Muscle of arm (tissue), 14 donors: ENCODE results near the gene POLR1G. TPM values are rescaled to one million over a fixed set of nuclear protein-coding genes. Genes with fewer than 3 reads are reported as not detected.
A peak's percentile ranks its signal among the peaks of the same experiment; 100 is the strongest.

Source experiments
- DNase-seq: peaks from one replicate; pipeline ENCODE4 v3.0.0-alpha.2; 2013
- long read RNA-seq, 11 donors: transcript quantifications; one replicate each; lab custom pipeline, GENCODE V29; 2026
- polyA plus RNA-seq, 12 donors: library from polyadenylated mRNA; unstranded; fragments of 120-200 nt; gene quantifications; one replicate each; pipeline ENCODE4 v1.2.1, GENCODE V29; 2013; ENCODE audit not compliant: insufficient read length in 12 of 12

The POLR1G gene, protein sequence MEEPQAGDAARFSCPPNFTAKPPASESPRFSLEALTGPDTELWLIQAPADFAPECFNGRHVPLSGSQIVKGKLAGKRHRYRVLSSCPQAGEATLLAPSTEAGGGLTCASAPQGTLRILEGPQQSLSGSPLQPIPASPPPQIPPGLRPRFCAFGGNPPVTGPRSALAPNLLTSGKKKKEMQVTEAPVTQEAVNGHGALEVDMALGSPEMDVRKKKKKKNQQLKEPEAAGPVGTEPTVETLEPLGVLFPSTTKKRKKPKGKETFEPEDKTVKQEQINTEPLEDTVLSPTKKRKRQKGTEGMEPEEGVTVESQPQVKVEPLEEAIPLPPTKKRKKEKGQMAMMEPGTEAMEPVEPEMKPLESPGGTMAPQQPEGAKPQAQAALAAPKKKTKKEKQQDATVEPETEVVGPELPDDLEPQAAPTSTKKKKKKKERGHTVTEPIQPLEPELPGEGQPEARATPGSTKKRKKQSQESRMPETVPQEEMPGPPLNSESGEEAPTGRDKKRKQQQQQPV
- 10 to 100 TPM in 1 of 12 donors, 1 to 10 TPM in 10, not detected in 1; 2.9 to 22.4 (median 3.8) TPM for polyA plus RNA-seq
- long read RNA-seq, donor 1, partial matches to known transcripts, result 0 of 4 reads
- long read RNA-seq, donor 1, other reads (novel, unspliced or antisense), result 0 of 4 reads
- long read RNA-seq, donor 2, partial matches to known transcripts, result 0 of 4 reads
- long read RNA-seq, donor 2, other reads (novel, unspliced or antisense), result 0 of 4 reads
- long read RNA-seq, donor 3, partial matches to known transcripts, result 28 of 57 reads
- long read RNA-seq, donor 3, other reads (novel, unspliced or antisense), result 28 of 57 reads
- long read RNA-seq, donor 4, result 0 reads
- long read RNA-seq, donor 5, partial matches to known transcripts, result 0 of 7 reads
- long read RNA-seq, donor 5, other reads (novel, unspliced or antisense), result 0 of 7 reads
- long read RNA-seq, donor 6, partial matches to known transcripts, result 0 of 1 reads
- long read RNA-seq, donor 6, other reads (novel, unspliced or antisense), result 0 of 1 reads
- long read RNA-seq, donor 7, partial matches to known transcripts, result 0 of 1 reads
- long read RNA-seq, donor 7, other reads (novel, unspliced or antisense), result 0 of 1 reads
- long read RNA-seq, donor 8, partial matches to known transcripts, result 0 of 6 reads
- long read RNA-seq, donor 8, other reads (novel, unspliced or antisense), result 0 of 6 reads
- long read RNA-seq, donor 9, partial matches to known transcripts, result 0 of 3 reads
- long read RNA-seq, donor 9, other reads (novel, unspliced or antisense), result 0 of 3 reads
- long read RNA-seq, donor 10, partial matches to known transcripts, result 49 of 81 reads
- long read RNA-seq, donor 10, other reads (novel, unspliced or antisense), result 27 of 81 reads
- long read RNA-seq, donor 11, transcript CD3EAP-201 (3 exons, 3,286 nt), result major isoform, 5 of 6 reads
- long read RNA-seq, donor 11, partial matches to known transcripts, result 0 of 6 reads
- long read RNA-seq, donor 11, other reads (novel, unspliced or antisense), result 0 of 6 reads

DNA sequence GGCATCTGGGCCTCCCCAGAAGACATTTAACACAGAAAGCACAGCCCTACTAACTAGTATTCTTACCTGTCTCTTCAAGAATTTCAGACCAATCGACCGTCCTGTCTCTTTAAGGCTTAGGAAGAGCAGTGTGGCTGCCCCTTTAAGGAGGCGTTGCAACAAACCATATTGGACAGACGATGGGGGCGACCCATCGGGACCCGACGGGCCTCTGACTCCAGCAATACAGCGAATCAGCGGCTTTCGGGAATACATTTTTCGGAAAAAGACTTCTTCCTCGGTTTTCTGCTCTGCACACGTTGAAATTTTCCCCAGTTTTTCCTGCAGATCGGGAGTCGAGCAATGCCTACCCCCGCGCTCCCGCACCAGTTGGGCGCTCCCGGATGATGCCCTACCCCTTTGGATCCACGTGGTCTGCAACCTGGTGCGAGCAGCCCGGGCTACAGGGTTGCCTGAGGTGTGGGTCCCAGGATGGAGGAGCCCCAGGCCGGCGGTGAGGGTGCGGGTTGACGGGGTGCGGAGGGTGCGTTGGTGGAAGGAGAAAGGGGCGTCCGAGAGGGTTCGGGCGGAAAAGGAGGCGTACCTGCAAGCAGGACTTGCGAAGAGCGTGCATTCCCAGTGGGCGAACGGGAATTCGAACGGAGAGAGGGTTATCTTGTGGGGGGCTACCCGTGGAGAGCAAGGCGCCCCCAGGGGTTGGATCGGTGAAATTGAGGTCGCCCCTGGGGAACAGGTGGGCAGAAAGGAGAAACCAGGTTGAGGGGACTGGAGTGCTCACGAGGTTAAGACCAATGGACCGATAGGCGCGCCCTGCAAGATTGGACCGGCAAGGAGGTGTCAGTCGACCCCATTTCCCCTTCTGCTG lies at the start of gene POLR1G:
Gene POLR1G, plus strand, starts transcription at position 419 of the 865 bp plus-strand sequence. Its CDS starts 53 bp downstream, at position 472.
- DNase-seq, result peak; percentile 85

DNA sequence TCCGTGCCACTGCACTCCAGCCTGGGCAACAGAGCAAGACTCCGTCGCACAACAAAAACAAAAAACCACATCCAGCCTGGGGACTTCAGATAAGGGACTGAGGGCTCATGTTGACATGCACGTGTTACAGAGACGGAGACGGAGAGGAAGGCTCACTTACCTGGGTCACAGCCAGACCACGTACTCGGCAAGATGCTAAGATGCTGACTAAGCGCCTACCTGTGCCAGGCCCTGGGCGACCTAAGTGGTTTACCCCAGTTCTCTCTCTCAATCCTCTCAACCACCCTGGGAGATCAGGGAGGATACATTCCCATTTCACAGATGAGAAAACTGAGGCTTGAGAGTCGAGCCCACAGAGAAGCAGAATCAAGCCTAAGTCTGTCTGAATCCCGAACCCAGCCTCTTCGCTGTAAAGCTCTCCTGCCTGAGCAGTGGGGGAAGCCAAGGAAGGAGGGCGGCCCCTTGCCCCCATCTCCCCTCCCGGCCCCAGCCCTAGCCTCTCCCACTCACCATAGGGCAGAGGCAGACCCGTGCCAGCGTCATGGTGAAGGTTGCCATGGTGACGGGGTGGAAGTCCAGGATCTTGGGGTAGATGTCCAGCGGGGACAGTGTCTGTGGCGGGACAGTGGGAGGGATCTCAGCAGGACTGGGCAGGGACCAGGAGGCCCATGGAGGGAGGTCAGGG lies 49.5 kb upstream of the POLR1G start:
- DNase-seq, result no peak

DNA sequence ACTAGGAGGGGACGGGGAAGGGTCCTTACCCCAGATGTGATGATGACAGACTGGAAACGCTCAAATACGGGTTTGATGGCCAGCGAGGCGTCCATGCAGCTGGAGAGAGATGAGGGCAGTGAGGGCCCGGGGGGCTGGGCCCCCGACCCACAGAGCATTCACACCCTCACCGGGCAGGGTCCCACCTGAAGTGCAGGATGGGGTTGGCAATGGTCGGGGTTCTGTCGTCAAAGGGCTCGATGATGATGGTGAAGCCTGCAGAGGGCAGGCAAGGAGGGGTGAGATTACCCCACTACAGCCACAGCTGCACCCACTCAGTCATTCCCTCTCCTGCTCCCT lies 49.0 kb upstream of the POLR1G start:
- no peak for DNase-seq

DNA sequence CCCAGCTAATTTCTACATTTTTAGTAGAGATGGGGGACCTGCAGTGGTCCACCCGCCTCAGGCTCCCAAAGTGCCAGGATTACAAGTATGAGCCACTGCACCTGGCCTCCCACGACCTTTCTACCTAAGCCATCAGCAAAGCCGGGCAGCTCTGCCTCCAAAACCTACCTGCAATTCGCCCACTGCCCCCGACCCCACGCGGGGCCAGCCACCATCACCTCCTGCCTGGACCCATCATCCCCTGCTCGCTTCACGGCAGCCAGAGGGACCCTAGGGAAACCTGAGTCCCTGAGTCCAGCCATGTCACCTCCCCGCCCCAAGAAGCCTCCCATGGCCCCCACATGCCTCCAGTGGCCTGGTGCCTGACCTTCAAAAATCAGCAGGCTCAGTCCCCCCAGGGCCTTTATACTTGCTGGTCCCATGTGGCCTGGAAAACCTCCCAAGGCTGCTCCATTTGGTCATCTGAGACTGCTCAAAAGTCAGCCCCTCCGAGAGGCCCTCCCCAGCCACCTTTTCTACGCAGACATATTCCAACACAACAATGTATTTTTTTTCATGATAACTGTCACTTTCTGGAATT lies 48.1 kb upstream of the POLR1G start:
- no peak for DNase-seq

DNA sequence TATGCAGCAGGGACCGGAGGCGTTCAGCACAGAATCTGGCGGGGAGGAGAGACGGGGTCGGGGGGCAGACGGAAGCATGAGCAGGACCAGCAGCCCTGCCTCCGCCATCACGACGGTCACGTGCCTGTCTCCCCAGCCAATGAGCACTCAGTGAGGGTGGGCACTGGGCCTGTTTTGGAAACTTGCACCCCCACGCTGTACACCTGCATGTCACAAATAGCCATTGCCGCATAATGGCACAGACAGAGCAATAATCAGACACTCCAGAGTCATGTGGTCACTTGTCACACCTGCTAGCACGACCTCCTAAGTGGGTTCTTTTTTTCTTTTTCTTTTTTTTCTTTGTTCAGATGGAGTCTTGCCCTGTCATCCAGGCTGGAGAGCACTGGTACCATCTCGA lies 44.8 kb upstream of the POLR1G start:
- no peak for DNase-seq

DNA sequence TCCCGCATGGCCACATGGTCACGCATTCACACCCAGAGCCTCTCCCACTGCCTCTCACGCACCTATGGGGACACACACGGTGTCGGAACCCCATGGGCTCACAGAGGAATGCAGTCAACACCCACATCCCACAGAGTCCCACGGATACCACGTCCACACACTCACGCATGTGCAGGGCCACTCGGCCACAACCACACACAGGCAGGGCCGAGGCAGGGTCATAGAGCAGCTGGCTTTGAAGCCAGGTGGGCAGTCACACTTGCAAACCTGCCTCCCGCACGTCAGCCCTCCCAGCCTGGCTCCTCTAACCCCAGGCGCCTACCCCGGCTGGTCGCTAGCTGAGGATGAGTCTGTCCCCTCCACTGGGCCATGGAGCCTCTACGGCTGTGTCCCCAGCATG lies 44.2 kb upstream of the POLR1G start:
- DNase-seq, result no peak

DNA sequence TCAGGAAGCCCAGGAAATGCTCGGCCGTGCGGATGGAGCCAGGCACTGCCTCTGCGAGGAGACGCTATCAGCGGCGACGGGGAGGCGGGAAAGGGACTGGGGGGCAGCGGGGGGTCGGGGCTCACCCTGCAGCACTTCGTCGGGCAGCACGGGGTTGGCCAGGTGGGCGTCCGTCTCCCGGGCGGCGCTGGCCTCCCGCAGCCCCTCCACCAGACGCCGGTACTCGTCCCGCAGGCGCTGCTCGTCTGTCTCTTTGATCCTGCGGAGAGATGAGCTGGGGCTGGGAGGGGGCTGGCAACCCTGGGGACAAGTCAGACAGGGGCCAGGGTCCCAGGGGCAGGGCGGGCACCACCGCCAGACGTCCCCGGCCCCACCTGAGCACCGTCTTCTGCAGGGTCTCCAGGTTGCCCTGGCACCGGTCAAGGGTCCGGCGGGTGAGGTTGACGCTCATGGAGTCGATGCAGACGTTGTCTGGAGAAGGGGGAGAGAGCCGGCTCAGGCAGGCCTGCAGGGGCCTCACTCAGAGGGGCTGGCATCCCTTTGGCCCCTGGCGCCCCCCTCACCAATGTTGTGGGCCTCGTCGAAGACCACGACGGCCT lies 42.5 kb upstream of the POLR1G start:
- DNase-seq, result no peak

DNA sequence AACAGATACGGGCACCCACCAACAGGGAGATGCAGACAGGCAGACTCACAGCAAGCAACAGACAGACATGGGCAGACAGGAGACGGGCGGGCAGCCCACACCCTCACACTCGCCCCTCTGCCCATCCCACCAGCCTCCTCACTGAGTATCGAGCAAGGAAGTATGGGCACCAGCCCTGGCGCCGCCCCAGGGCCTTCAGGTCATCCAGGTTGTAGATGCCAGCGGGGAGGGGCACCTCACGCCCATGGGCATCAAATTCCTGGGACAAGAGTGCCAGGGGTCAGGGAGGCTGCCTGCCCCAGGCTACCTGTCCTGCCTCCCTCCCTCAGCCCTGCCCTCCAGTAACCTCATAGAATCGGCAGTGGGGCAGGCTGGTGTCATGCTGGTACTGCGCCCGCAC lies 41.7 kb upstream of the POLR1G start:
- DNase-seq, result no peak

DNA sequence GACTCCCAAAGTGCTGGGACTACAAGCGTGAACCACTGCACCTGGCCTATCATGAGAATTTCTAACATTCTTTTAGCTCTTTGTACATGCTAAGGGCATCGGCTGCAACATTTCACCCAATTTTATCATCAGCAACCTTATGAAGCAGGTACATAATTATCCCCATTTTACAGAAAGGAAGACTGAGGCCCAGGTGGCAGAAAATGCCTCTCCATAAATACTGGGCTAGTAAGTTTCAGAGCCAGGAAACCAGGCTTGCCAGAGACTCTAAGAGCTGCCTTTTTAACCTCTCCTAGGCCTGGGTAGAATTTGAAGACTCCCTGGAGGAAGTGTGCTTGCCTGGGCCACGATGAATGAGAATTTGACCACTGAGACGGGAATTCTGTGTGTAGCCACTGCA lies 38.3 kb upstream of the POLR1G start:
- no peak for DNase-seq

DNA sequence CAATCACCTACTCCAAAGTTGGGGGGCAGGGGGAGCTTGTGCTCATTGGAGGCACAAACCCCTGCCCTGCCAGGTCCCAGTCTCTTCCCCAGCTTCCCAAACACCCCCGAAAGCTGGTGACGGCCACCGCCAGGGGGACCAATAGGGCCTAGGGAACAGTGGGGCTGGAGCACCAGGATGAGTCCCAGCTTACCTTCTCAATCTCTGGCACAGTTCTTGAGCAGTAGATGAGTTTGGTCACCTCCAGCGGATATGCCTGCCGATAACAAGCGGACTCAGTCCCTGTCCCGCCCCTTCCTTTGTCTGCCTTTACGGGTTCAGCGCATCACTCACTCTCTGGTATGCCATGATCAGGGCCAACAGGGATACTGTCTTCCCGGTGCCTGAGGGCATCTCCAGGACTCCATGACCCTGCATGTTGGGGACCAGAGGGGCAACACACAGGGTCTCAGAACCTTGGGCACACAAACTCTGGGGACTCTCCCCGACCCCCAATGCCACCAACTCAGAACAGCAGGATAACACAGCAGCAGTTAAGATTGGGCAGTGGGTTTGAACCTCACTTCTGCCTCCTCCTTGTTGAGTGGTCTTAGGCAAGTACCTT lies 37.6 kb upstream of the POLR1G start:
- DNase-seq, result no peak

DNA sequence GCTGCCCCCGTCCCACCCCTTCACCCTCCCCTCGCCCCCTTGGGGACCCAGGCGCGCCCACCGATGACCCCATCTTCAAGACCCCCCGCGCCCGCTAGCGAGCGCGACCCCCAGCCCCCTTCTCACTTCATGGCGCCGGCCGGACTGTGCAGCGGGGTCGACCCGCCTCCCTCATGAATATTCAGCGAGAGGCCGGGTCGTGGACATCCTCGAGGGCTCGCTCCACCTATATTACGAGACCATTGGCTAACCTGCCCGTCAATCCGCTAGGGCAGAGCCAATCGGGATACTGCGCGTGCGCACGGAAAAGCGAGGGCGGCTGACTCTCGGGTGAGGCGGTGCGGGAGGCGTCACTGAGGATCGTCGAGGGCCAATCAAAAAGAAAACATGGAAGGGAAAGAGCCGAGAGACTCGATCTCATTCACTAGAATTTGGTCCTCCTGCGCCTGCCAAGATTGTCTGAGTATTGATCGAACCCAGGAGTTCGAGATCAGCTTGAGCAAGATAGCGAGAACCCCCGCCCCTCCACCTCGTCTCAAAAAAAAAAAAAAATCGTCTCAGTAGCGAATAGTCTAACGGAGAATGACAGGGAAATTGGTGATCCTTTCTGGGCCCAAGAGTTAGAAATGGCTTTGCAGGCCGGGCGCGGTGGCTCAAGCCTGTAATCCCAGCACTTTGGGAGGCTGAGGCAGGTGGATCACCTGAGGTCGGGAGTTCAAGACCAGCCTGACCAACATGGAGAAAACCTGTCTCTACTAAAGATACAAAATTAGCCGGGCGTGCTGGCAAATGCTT lies 35.8 kb upstream of the POLR1G start, which contains the start of gene ERCC2:
Gene ERCC2, minus strand, starts transcription at position 164 of the 795 bp plus-strand sequence. Its CDS starts 33 bp downstream, at position 131.
- peak; percentile 100 for DNase-seq

DNA sequence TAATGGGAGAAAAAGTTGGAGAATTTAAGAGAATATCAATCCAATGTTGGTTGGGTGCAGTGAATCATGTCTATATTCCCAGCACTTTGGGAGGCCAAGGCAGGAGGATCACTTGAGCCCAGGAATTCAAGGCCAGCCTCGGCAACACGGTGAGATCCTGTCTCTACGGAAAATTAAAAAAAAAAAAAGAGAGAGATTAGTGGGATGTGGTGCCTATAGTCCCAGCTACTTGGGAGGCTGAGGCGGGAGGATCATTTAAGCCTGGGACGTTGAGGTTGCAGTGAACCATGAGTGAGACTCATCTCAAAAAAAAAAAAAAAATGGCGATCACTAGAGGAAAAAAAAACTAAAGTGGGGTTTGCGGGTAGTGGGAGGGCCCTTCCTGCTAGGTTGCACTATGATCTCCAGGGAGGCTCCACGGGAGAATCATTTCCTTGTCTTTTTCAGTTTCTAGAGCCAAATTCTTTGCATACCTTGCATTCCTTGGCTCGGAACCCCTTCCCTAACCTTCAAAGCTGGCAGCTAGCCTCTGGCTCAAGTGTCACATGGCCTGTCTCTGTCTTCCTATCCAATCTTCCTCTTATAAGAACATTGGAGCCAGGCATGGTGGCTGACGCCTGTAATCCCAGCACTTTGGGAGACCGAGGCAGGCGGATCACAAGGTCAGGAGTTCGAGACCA lies 30.3 kb upstream of the POLR1G start:
- peak; percentile 46 for DNase-seq

DNA sequence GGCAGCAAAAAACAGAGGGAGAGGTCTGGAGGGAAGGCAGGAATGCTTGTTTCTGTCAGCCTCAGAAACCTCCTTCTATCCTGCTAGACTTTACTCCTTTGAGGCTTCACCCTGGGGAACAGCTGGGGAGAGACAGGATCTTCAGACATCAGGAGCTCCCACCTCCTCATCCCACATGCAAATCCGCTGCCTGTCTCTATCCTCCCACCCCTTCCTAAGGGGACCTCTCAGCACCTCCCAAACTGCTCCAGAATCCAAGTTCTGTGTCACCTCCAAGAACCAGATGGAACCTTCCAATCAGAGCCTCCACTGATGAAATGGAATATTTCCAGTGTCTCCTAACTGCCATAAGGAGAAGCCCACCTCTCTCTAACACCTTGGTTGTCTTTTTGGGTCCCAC lies 26.3 kb upstream of the POLR1G start:
- DNase-seq, result no peak

DNA sequence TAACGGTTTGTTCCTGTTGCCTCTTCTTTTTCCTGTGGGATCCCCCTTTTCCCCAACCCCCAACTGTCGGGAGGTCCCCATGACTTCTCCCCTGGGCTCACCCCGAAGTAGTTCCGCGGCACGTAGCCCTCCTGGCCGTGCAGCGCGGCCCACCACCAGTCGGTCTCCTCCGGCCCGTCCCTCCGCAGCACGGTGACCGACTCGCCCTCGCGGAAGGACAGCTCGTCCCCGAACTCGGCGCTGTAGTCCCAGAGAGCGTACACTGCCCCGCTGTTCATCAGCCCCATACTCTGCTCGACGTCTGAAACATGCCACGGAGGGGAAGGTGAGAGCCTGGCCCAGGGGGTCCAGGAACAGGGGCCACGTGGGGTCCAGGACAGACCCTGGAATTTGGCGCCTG lies 24.0 kb upstream of the POLR1G start:
- no peak for DNase-seq

DNA sequence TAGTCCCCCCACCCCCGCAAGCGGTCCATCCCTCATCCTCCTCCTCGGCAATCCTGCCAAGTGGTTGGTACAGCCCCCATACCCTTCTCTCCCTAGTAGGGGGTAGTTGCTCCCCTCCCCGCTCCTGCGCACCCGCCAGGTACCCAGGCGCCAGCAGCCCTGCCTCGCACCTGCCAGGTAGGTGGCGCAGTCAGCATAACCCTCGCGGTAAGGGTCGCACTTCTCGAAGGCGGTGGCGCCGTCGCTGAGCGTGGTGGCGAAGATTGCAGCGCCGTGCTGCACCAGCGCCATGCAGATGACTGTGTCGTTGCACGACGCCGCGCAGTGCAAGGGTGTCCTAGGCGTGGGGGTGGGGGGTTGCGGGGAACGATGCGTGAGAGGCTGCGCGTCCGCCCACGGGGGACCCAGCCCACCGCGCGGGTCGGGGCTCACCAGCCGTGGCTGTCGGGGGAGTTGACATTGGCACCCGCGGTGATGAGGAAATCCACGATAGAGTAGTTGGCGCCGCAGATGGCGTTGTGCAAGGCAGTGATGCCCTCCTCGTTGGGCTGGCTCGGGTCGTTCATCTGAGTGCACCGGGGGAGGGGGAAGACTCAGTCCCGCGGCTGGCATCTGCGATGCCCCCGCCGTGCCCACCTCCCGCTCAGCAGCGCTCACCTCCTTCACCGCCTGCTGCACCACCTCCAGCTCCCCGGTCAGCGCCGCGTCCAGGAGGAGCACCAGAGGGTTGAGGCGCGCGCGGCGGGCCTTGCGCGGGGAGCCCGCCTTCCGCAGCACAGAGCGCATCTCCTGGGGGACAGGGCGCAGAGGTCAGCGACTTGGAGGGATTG lies 20.8 kb upstream of the POLR1G start:
- DNase-seq, result no peak

DNA sequence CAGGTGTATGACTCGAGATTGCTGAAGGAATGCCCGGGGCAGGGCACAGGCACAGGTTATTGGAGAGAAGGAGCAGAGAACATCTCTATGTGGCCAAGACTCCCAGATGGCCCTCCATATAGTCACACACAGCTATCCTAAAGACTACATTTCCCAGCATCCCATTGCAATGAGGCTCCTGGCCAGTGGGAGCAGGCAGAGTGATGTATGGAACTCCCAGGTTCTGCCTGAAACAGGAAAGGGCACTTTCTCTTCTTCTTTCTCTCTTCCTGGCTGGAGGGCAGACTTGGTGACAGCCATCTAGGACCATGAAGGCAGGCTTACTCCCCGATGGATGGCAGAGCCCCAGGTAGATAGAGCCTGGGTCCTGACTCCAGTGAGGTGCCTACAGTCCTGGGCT lies 15.1 kb upstream of the POLR1G start:
- no peak for DNase-seq
